DOHH2 (cell line): ENCODE data around the gene CBLC.

Experiments used
- CTCF ChIP-seq: fragments of 200-600 bp; sonication (generic); IDR thresholded peaks from one replicate; pipeline ENCODE4 v1.5.1; 2014; ENCODE audit warnings: antibody characterized with exemption, mild to moderate bottlenecking, low read depth, low read length; ENCODE audit not compliant: poor library complexity, severe bottlenecking
- EZH2phosphoT487 ChIP-seq: fragments of 200-600 bp; sonication (generic); IDR thresholded peaks from 2 replicates; pipeline ENCODE4 v1.6.1; 2017; ENCODE audit warnings: borderline replicate concordance, mild to moderate bottlenecking, antibody characterized with exemption, low read length, moderate library complexity, mixed read lengths

- TF ChIP-seq CTCF (no peak), EZH2phosphoT487 (no peak)
Measured at GRCh38 chr19:44813070-44813840, 35.6 kb downstream of the CBLC start.
